OCI-LY7 (cell line): ENCODE results near the gene WNK2. TPM values are rescaled to one million over a fixed set of nuclear protein-coding genes. Genes with fewer than 3 reads are reported as not detected.

ENCODE experiments used
- BruUV-seq: library from RNA; stranded (reverse); fragments of 400-500 nt; replicated peaks from 2 replicates; lab custom pipeline; 2021; lab: Mats Ljungman, UMichigan
- CTCF ChIA-PET: fragments of 300-600 bp; sonication (Branson Sonifier 250); formaldehyde crosslinking; loops from one replicate; lab custom pipeline; 2022; ENCODE audit warnings: antibody characterized with exemption; ENCODE audit not compliant: unreplicated experiment; lab: Charles Lee
- POLR2A ChIA-PET: fragments of 300-600 bp; sonication (Branson Sonifier 250); formaldehyde crosslinking; loops from one replicate; lab custom pipeline; 2022; ENCODE audit warnings: antibody characterized with exemption; lab: Charles Lee
- DNase-seq: peaks from one replicate; pipeline ENCODE4 v3.0.0-alpha.2; 2015; ENCODE audit warnings: low spot score
- H2AFZ ChIP-seq: fragments of 200-600 bp; sonication (generic), shearing (Covaris generic); 2 replicates; pipeline ENCODE4 v1.6.1; 2014; ENCODE audit warnings: mild to moderate bottlenecking, antibody characterized with exemption, low read length, moderate library complexity
- H3K27ac ChIP-seq: fragments of 200-600 bp; sonication (generic); 2 replicates; pipeline ENCODE4 v1.5.1; 2014; ENCODE audit warnings: mixed run types, low read depth, mild to moderate bottlenecking, moderate library complexity, low read length, inconsistent platforms; ENCODE audit not compliant: poor library complexity, severe bottlenecking
- H3K36me3 ChIP-seq: fragments of 200-600 bp; sonication (generic); 2 replicates; pipeline ENCODE4 v1.6.1; 2014; ENCODE audit warnings: mild to moderate bottlenecking, antibody characterized with exemption, low read length, moderate library complexity, mixed read lengths; ENCODE audit not compliant: insufficient read depth
- H3K4me1 ChIP-seq: fragments of 200-600 bp; sonication (generic); 2 replicates; pipeline ENCODE4 v1.5.1; 2014; ENCODE audit warnings: mild to moderate bottlenecking, low read length; ENCODE audit not compliant: insufficient read depth, poor library complexity, severe bottlenecking
- H3K4me2 ChIP-seq: fragments of 200-600 bp; sonication (generic); 2 replicates; pipeline ENCODE4 v1.6.1; 2014; ENCODE audit warnings: mild to moderate bottlenecking, low read length
- H3K4me3 ChIP-seq: fragments of 200-600 bp; sonication (generic); 2 replicates; pipeline ENCODE4 v1.5.1; 2014; ENCODE audit warnings: mild to moderate bottlenecking, low read depth, low read length; ENCODE audit not compliant: poor library complexity, severe bottlenecking
- H3K79me2 ChIP-seq: fragments of 200-600 bp; sonication (generic); 2 replicates; pipeline ENCODE4 v1.6.1; 2016; ENCODE audit warnings: low read depth, mild to moderate bottlenecking, low read length, moderate library complexity, mixed read lengths; ENCODE audit not compliant: insufficient read depth
- H3K9me2 ChIP-seq: fragments of 200-600 bp; sonication (generic); 2 replicates; pipeline ENCODE4 v1.6.1; 2016; ENCODE audit warnings: mild to moderate bottlenecking, low read length, mixed read lengths; ENCODE audit not compliant: insufficient read depth
- H3K9me3 ChIP-seq: fragments of 200-600 bp; sonication (generic); 2 replicates; pipeline ENCODE4 v1.6.1; 2014; ENCODE audit warnings: mild to moderate bottlenecking, mixed run types, low read length, mixed read lengths
- H4K20me1 ChIP-seq: fragments of 200-600 bp; sonication (generic); 2 replicates; pipeline ENCODE4 v1.6.1; 2014; ENCODE audit warnings: mild to moderate bottlenecking, antibody characterized with exemption, low read length, moderate library complexity, mixed read lengths; ENCODE audit not compliant: insufficient read depth
- CTCF ChIP-seq: fragments of 200-600 bp; sonication (generic); conservative IDR thresholded peaks from 2 replicates; pipeline ENCODE4 v1.5.1; 2014; ENCODE audit warnings: mild to moderate bottlenecking, antibody characterized with exemption, low read length, moderate library complexity, mixed read lengths
- EZH2phosphoT487 ChIP-seq: fragments of 200-600 bp; sonication (generic); IDR thresholded peaks from 2 replicates; pipeline ENCODE4 v1.6.1; 2018; ENCODE audit warnings: low read depth, borderline replicate concordance, mild to moderate bottlenecking, mixed run types, antibody characterized with exemption, low read length, moderate library complexity, mixed read lengths
- intact Hi-C: fragments of 100-400 bp; cut with micrococcal nuclease; formaldehyde crosslinking; loops from one replicate; pipeline ENCODE4 v1.10.0; 2022; ENCODE audit not compliant: unreplicated experiment
- total RNA-seq, 2 experiments: library from RNA; depleted of rRNA in 1 of 2; stranded (reverse); fragments of >200 nt in 1 of 2; shearing (Covaris generic) in 1 of 2; gene quantifications; 2 replicates each; pipeline ENCODE4 v1.2.3, GENCODE V29; 2014 to 2022

WNK2 gene
- total RNA-seq, 2 experiments from 2014 or later: 142 to 194 TPM

GRCh38 chr9:93302586-93303257 is 118.8 kb downstream of the WNK2 start:
- ChIA-PET CTCF (interaction anchor here (0.6 to 2.2 kb wide), 10 partner anchors 9 to 244 kb away, joined by 3 to 15 read pairs (median 4); no protein-coding TSS in a partner anchor), POLR2A (interaction anchor here (0.7 to 2.5 kb wide), 9 partner anchors 11 to 707 kb away, joined by 3 to 6 read pairs (median 5); no protein-coding TSS in a partner anchor)
- Histone ChIP-seq H3K27ac (peak overlapping the region; percentile 61), H3K4me1 (peaks cover 52% of the 10 kb centered on the region), H2AFZ (no peak overlapping the region), H3K9me2 (no peaks in the 10 kb centered on the region), H4K20me1 (no peaks in the 10 kb centered on the region), H3K4me3 (no peak overlapping the region), H3K4me2 (peak overlapping the region; percentile 22; the same call in 1 of the 2 replicates), H3K79me2 (no peaks in the 10 kb centered on the region), H3K9me3 (no peaks in the 10 kb centered on the region), H3K36me3 (peaks cover 22% of the 10 kb centered on the region)
- intact Hi-C loops: loop anchor here (1.0 kb wide), 4 partner anchors 37 to 193 kb away; no protein-coding TSS in a partner anchor
- BruUV-seq: no TSS peak
- TF ChIP-seq EZH2phosphoT487: no peak
- TF ChIP-seq CTCF: peak; percentile 79
- peak; percentile 86 for DNase-seq

GRCh38 chr9:93303258-93303771 is 119.4 kb downstream of the WNK2 start:
- H3K27ac ChIP-seq: no peak overlapping the region
- no peak for TF ChIP-seq CTCF
- no peak for TF ChIP-seq EZH2phosphoT487
- no peak overlapping the region for H3K4me3 ChIP-seq
- peaks cover 46% of the 10 kb centered on the region for H3K4me1 ChIP-seq
- intact Hi-C loops: no loop called here
- H4K20me1 ChIP-seq: no peaks in the 10 kb centered on the region
- H3K79me2 ChIP-seq: no peaks in the 10 kb centered on the region
- peaks cover 16% of the 10 kb centered on the region for H3K36me3 ChIP-seq
- H2AFZ ChIP-seq: no peak overlapping the region
- H3K9me3 ChIP-seq: no peaks in the 10 kb centered on the region
- H3K4me2 ChIP-seq: no peak overlapping the region
- BruUV-seq: no TSS peak
- ChIA-PET CTCF (interaction anchor here (0.6 to 2.2 kb wide), 6 partner anchors 15 to 139 kb away, joined by 3 to 15 read pairs (median 6); no protein-coding TSS in a partner anchor), POLR2A (interaction anchor here (0.7 to 2.5 kb wide), 8 partner anchors 17 to 706 kb away, joined by 3 to 6 read pairs (median 5); no protein-coding TSS in a partner anchor)
- no peaks in the 10 kb centered on the region for H3K9me2 ChIP-seq
- no peak for DNase-seq
